Right atrium auricular region (tissue), 2 donors: ENCODE measurements around the gene CKS2. TPM values are rescaled to one million over a fixed set of nuclear protein-coding genes. Genes with fewer than 3 reads are reported as not detected.

Experiments
- DNase-seq: peaks from one replicate; pipeline ENCODE4 v3.0.0-alpha.2; 2019; ENCODE audit warnings: low spot score
- H3K27ac ChIP-seq, 2 donors: fragments of 200-600 bp; sonication (generic); 1 replicate in 1 of 2; 2 replicates in 1 of 2; pipeline ENCODE4 v1.5.1; 2016 to 2019
- H3K27me3 ChIP-seq, 2 donors: fragments of 200-600 bp; sonication (generic); one replicate each; pipeline versions ENCODE4 v1.5.1 to v1.6.0; 2017 to 2019
- H3K36me3 ChIP-seq: fragments of 200-600 bp; sonication (generic); one replicate; pipeline ENCODE4 v1.5.1; 2016
- H3K4me1 ChIP-seq, 2 donors: fragments of 200-600 bp; sonication (generic); one replicate each; pipeline versions ENCODE4 v1.5.1 to v1.6.0; 2017 to 2019
- H3K4me3 ChIP-seq, 2 donors: fragments of 200-600 bp; sonication (generic); 1 replicate in 1 of 2; 2 replicates in 1 of 2; pipeline ENCODE4 v1.5.1; 2017 to 2019; ENCODE audit warnings: mild to moderate bottlenecking in 1 of 2, moderate library complexity in 1 of 2
- H3K9me3 ChIP-seq, 2 donors: fragments of 200-600 bp; sonication (generic); one replicate each; pipeline ENCODE4 v1.5.1; 2019
- CTCF ChIP-seq, 2 donors: fragments of 200-600 bp; sonication (generic); IDR thresholded peaks; one replicate each; pipeline ENCODE4 v1.5.1; 2019; ENCODE audit warnings: antibody characterized with exemption in 2 of 2
- total RNA-seq, 2 donors: library from RNA; depleted of rRNA; stranded (reverse); fragments of >200 nt; gene quantifications; one replicate each; pipeline ENCODE4 v1.1.0, GENCODE V29; 2016

Gene CKS2
- total RNA-seq, 2 donors from 2014 or later: 7.4 to 10.6 TPM

GRCh38 chr9:89323390-89323789 is 12.4 kb downstream of the CKS2 start:
- TF ChIP-seq CTCF (IDR thresholded peaks at IDR 0.05): no peak
- Histone ChIP-seq H3K9me3 (no peaks in the 10 kb centered on the region), H3K27me3 (no peaks in the 10 kb centered on the region), H3K27ac (no peak overlapping the region), H3K4me3 (no peak overlapping the region), H3K36me3 (peaks cover 24% of the 10 kb centered on the region), H3K4me1 (peaks cover 0 to 37% of the 10 kb centered on the region in 2 donors)
- DNase-seq: no peak

DNA sequence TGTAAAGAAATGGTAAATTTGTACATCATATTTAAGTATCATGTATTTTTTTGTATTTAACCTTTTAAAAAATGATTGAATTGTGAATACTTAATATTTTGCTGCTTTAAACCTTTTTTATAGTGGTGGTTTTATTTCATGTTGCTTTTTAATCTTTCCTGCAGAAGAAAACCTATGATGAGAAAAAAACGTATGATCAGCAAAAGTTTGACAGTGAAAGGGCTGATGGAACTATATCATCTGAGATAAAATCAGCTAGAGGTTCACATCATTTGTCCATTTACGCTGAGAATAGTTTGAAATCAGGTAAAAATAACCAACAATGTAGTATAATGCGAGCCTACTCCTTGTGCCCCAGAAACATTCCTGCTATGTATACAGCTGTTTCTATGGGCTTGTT is 14.7 kb downstream of the CKS2 start:
- Histone ChIP-seq H3K9me3 (no peaks in the 10 kb centered on the region), H3K27ac (no peak overlapping the region), H3K36me3 (peaks cover 48% of the 10 kb centered on the region), H3K4me1 (peaks cover 0 to 23% of the 10 kb centered on the region in 2 donors), H3K4me3 (no peak overlapping the region), H3K27me3 (no peaks in the 10 kb centered on the region)
- no peak for DNase-seq
- no peak for TF ChIP-seq CTCF (IDR thresholded peaks at IDR 0.05)

DNA sequence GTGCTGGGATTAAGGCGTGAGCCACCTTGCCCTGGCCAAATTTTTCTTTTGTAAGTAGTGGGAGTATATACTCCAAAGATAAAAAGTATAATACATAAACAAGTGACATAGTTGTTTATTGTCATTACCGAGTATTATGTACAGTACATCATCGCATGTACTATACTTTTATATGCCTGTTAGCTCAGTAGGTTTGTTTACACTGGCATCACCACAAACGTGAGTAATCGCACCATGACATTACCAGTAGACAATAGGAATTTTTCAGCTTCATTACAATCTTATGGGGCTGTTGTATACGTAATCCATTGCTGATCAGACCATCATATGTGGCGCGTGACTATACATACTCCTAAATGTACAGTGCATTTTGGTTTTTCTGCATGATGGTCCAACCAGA is 17.1 kb downstream of the CKS2 start:
- H3K36me3 ChIP-seq: peaks cover 70% of the 10 kb centered on the region
- TF ChIP-seq CTCF (IDR thresholded peaks at IDR 0.05): no peak
- no peaks in the 10 kb centered on the region for H3K9me3 ChIP-seq
- no peak overlapping the region for H3K27ac ChIP-seq
- no peak for DNase-seq
- H3K4me1 ChIP-seq: peaks cover 0 to 7% of the 10 kb centered on the region in 2 donors
- H3K27me3 ChIP-seq: no peaks in the 10 kb centered on the region
- H3K4me3 ChIP-seq: no peak overlapping the region

DNA sequence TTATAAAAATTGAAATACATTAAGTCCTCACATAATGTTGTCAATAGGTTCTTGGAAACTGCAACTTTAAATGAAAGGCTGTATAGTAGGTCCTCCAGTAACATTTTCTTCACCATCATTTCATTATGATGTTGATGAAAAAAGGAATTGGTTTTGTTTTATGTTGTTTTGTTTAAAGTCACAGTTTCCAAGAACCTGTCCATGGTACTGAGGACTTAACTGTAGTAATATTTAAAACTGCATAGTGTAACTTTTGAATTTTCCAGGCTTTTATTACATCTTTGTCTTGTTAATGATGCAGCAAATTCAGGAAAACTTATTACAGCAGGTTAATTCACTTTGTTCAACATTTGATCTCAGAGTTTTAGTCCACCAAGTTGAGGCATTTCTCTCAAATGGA is 18.9 kb downstream of the CKS2 start:
- Histone ChIP-seq H3K9me3 (no peaks in the 10 kb centered on the region), H3K27ac (no peak overlapping the region), H3K27me3 (no peaks in the 10 kb centered on the region), H3K4me1 (no peaks in the 10 kb centered on the region), H3K4me3 (no peak overlapping the region), H3K36me3 (peaks cover 89% of the 10 kb centered on the region)
- no peak for DNase-seq
- TF ChIP-seq CTCF (IDR thresholded peaks at IDR 0.05): no peak

GRCh38 chr9:89330513-89330912 is 19.5 kb downstream of the CKS2 start:
- TF ChIP-seq CTCF (IDR thresholded peaks at IDR 0.05): no peak
- Histone ChIP-seq H3K27ac (no peak overlapping the region), H3K9me3 (no peaks in the 10 kb centered on the region), H3K4me3 (no peak overlapping the region), H3K4me1 (no peaks in the 10 kb centered on the region), H3K36me3 (peaks cover 89% of the 10 kb centered on the region), H3K27me3 (no peaks in the 10 kb centered on the region)
- no peak for DNase-seq

- Histone ChIP-seq H3K27ac (no peak overlapping the region), H3K27me3 (no peaks in the 10 kb centered on the region), H3K9me3 (no peaks in the 10 kb centered on the region), H3K4me1 (no peaks in the 10 kb centered on the region), H3K4me3 (no peak overlapping the region), H3K36me3 (peaks cover 76% of the 10 kb centered on the region)
- no peak for TF ChIP-seq CTCF (IDR thresholded peaks at IDR 0.05)
- DNase-seq: no peak
Measured at GRCh38 chr9:89339807-89340206, 28.8 kb downstream of the CKS2 start.
